ENCODE results near the gene BRD7.

BRD7 gene

DNA sequence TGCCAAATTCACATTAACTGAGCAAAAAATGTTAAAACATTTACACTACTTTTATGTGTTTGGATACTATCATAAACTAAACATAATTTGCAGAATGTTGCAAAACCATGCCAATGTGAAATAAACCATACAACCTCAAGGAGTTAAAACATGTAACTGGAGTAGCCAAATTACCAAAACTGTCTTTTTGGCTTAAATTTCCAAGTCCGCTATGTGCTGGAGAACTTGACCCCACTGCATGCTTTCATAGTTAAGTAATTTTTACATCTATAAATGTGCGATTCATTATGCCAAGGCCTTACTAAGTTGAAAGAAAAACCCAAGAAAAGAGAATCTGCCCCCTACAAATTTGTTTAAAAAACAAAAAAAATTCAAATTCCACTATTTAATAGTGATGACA is 28.2 kb downstream of the BRD7 start:
- H3K4me3 ChIP-seq (replicated peaks; ENCODE audit: low read depth, low read length), result no peak overlapping the region
- TF ChIP-seq CTCF (IDR thresholded peaks at IDR 0.05; ENCODE audit: low read length, missing control alignments), result no peak
- no peak for DNase-seq (ENCODE audit: low read depth)

- DNase-seq (ENCODE audit: low read depth), result no peak
- H3K4me3 ChIP-seq (replicated peaks; ENCODE audit: low read depth, low read length), result no peak overlapping the region
- TF ChIP-seq CTCF (IDR thresholded peaks at IDR 0.05; ENCODE audit: low read length, missing control alignments), result no peak
Measured at GRCh38 chr16:50338371-50339231, 30.2 kb downstream of the BRD7 start.

DNA sequence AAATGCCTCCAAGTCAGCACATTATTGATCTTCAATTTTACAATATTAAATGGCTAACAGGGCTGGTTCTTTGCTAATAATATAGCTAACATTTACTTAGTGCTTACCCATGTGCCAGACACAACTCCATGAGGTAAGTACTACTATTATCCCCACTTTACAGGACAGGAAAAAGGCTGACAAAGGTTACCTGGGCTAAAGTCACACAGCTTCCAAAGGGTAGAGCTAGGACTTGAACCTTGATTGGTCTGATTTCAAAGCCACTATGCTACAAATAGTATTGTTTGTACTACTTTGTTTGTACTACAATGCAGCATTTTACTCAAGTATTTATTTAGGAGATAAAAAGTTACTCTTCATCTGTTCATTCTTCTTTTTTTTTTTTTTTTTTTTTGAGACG is 31.9 kb downstream of the BRD7 start:
- no peak for TF ChIP-seq CTCF (IDR thresholded peaks at IDR 0.05; ENCODE audit: low read length, missing control alignments)
- no peak overlapping the region for H3K4me3 ChIP-seq (replicated peaks; ENCODE audit: low read depth, low read length)
- no peak for DNase-seq (ENCODE audit: low read depth)

DNA sequence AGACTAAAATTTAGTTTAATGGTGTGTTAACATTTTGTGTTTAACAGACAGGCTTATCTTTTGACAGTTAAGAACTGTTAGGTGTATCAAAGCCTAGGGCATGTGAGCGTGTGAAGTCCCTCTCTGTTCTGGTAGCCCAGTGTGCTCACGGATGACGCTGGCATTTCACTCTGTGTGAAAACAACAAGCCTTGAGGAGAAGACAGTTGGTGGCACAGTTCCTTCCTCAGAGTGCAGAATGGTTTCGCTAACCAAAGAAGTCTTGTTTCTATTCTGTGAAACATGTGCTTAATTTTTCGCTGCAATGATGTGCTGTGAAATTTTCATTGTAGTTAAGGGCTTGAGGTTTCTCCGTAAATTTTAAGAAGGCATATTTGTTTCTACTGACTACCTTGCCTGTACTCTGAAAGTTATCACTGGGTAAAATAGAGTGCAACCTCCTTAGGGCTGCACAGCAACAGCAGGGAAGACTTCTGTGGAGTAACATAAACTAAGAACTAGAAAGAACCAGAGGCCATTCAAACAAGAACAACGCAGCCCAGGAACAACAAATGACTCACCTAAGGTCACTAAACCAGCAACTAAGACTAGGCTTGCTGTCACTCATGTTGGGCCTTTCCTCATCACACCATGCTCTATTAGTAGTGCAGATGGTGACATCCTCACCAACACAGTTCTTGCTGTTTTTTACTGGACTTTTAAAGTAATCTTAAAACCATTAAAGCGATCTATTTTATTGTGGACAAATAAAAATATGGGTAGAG is 33.4 kb downstream of the BRD7 start:
- DNase-seq (ENCODE audit: low read depth), result no peak
- no peak overlapping the region for H3K4me3 ChIP-seq (replicated peaks; ENCODE audit: low read depth, low read length)
- no peak for TF ChIP-seq CTCF (IDR thresholded peaks at IDR 0.05; ENCODE audit: low read length, missing control alignments)

GRCh38 chr16:50334106-50334975 is 34.4 kb downstream of the BRD7 start:
- no peak for TF ChIP-seq CTCF (IDR thresholded peaks at IDR 0.05; ENCODE audit: low read length, missing control alignments)
- H3K4me3 ChIP-seq (replicated peaks; ENCODE audit: low read depth, low read length), result no peak overlapping the region
- DNase-seq (ENCODE audit: low read depth), result no peak

DNA sequence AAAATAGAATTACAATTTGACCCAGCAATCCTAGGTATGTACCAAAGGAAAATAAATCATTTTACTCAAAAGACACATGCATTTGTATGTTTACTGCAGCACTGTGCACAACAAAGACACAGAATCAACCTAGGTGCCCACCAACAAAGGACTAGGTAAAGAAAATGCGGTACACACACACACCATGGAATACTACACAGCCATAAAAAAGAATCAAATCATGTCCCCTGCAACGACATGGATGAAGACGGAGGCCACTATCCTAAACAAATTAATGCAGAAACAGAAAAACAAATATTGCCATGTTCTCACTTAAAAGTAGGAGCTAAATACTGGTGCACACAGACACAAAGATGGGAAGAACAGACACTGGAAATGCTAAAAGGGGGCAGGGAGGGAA is 36.2 kb downstream of the BRD7 start:
- DNase-seq (ENCODE audit: low read depth), result no peak
- TF ChIP-seq CTCF (IDR thresholded peaks at IDR 0.05; ENCODE audit: low read length, missing control alignments), result no peak
- no peak overlapping the region for H3K4me3 ChIP-seq (replicated peaks; ENCODE audit: low read depth, low read length)

All from fibroblast of pulmonary artery (primary cell).